Neural crest cell (in vitro differentiated cells): ENCODE results near the gene PRR5L. TPM values are rescaled to one million over a fixed set of nuclear protein-coding genes. Genes with fewer than 3 reads are reported as not detected.
A peak's percentile ranks its signal among the peaks of the same experiment; 100 is the strongest.

Experiments used
- DNase-seq: peaks from one replicate; pipeline ENCODE4 v3.0.0; 2021; ENCODE audit warnings: low read depth, mixed read lengths, low spot score
- H3K27ac Mint-ChIP-seq: one replicate; pipeline ENCODE4 v1.8.0; 2021; ENCODE audit warnings: mild to moderate bottlenecking, mixed read lengths; ENCODE audit not compliant: unreplicated experiment
- H3K27me3 Mint-ChIP-seq: 2 replicates; pipeline ENCODE4 v1.8.0; 2021; ENCODE audit warnings: low read depth, mild to moderate bottlenecking, mixed read lengths
- H3K36me3 Mint-ChIP-seq: 2 replicates; pipeline ENCODE4 v1.8.0; 2021; ENCODE audit warnings: low read depth, mild to moderate bottlenecking, mixed read lengths
- H3K4me1 Mint-ChIP-seq: 2 replicates; pipeline ENCODE4 v1.8.0; 2021; ENCODE audit warnings: mixed read lengths
- H3K4me3 Mint-ChIP-seq: one replicate; pipeline ENCODE4 v1.8.0; 2021; ENCODE audit warnings: mild to moderate bottlenecking, mixed read lengths
- H3K9me3 Mint-ChIP-seq: 2 replicates; pipeline ENCODE4 v1.8.0; 2021; ENCODE audit warnings: mixed read lengths
- total RNA-seq: library from RNA; stranded (reverse); gene quantifications from 2 replicates; pipeline ENCODE4 v1.2.1, GENCODE V29; 2021
- TF ChIP-seq, protein P1 (sequence below): fragments of 200-600 bp; sonication (generic); conservative IDR thresholded peaks from 2 replicates; pipeline ENCODE4 v1.5.0; 2021; ENCODE audit warnings: antibody characterized with exemption, mild to moderate bottlenecking

The PRR5L gene
- total RNA-seq, 1 donor from 2014 or later: 6.6 TPM

DNA sequence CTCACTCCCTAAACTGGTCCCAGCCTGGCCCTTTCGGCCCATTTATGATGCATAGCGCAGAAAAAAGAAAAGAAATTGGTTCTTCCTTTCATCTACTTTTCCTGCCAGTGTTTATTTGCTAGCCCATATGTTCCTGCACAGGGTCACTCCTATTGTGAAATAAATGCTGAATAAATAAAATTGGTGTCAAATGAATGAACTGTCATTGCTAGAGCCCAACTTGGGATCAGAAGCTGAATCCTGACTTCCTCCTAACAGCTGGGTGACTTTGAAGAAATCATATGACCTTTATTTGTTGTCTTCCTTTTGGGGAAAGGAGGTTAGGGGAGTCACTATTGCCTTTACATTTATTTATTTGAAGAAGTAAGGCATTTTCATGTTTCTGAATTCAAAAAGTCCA lies 92.0 kb downstream of the PRR5L start:
- TF ChIP-seq, protein P1, sequence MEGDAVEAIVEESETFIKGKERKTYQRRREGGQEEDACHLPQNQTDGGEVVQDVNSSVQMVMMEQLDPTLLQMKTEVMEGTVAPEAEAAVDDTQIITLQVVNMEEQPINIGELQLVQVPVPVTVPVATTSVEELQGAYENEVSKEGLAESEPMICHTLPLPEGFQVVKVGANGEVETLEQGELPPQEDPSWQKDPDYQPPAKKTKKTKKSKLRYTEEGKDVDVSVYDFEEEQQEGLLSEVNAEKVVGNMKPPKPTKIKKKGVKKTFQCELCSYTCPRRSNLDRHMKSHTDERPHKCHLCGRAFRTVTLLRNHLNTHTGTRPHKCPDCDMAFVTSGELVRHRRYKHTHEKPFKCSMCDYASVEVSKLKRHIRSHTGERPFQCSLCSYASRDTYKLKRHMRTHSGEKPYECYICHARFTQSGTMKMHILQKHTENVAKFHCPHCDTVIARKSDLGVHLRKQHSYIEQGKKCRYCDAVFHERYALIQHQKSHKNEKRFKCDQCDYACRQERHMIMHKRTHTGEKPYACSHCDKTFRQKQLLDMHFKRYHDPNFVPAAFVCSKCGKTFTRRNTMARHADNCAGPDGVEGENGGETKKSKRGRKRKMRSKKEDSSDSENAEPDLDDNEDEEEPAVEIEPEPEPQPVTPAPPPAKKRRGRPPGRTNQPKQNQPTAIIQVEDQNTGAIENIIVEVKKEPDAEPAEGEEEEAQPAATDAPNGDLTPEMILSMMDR: no peak
- peaks cover 66% of the 10 kb centered on the region for H3K4me1 Mint-ChIP-seq
- no peaks in the 10 kb centered on the region for H3K36me3 Mint-ChIP-seq
- no peak overlapping the region for H3K27ac Mint-ChIP-seq
- peaks cover 2% of the 10 kb centered on the region for H3K9me3 Mint-ChIP-seq
- H3K27me3 Mint-ChIP-seq: no peaks in the 10 kb centered on the region
- DNase-seq: no peak
- H3K4me3 Mint-ChIP-seq: no peak overlapping the region

GRCh38 chr11:36388951-36389350 lies 92.9 kb downstream of the PRR5L start:
- Mint-ChIP-seq H3K27me3 (no peaks in the 10 kb centered on the region), H3K36me3 (no peaks in the 10 kb centered on the region), H3K4me3 (peak overlapping the region; percentile 18), H3K27ac (no peak overlapping the region), H3K9me3 (peaks cover 2% of the 10 kb centered on the region), H3K4me1 (peaks cover 66% of the 10 kb centered on the region)
- DNase-seq: no peak
- TF ChIP-seq, protein P1: no peak

DNA sequence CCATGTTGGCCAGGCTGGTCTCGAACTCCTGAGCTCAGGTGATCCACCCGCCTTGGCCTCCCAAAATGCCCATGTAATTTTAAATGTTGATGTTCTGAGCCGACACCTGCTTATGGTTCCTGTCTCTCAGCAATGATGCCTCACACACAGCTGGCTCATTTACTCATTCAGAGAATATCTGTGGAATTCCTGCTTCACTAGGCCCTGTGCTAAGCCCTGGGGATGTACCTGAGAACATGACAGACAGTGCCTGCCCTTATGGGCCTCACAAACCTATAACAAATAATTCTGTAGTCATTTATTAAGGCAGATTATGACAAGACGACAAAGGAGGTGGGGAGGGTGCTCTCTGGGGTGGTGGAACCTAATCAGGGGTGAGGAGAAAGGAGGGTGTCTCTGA lies 93.7 kb downstream of the PRR5L start:
- no peaks in the 10 kb centered on the region for H3K27me3 Mint-ChIP-seq
- H3K27ac Mint-ChIP-seq: no peak overlapping the region
- no peak overlapping the region for H3K4me3 Mint-ChIP-seq
- no peak for DNase-seq
- peaks cover 2% of the 10 kb centered on the region for H3K9me3 Mint-ChIP-seq
- TF ChIP-seq, protein P1: no peak
- peaks cover 63% of the 10 kb centered on the region for H3K4me1 Mint-ChIP-seq
- H3K36me3 Mint-ChIP-seq: no peaks in the 10 kb centered on the region

DNA sequence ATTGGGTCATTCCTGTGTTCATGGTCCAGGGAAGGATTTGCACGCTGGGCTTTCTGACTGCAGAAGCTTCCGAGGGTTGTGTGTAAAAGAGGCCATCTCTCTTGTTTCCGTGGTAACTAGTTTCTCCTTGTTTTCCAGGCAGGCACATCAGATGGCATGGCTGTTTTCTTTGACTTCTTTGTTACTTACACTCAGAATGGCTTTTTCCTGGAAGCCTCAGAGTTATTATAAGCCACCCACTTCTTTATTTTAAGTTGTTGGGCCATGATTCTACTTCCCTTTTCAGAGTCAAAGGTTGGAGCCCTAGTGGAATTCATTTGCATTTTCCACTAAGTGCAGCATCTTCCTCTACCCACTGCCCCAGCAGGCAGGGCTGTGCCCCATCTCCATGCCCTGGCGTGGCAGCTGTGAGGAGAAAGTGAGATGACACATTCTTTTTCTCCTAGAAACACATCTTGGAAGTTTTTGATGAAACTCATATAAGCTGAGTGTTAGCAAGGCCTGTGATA lies 94.9 kb downstream of the PRR5L start:
- TF ChIP-seq, protein P1: no peak
- Mint-ChIP-seq H3K36me3 (no peaks in the 10 kb centered on the region), H3K27me3 (no peaks in the 10 kb centered on the region), H3K4me1 (peaks cover 51% of the 10 kb centered on the region), H3K4me3 (peak overlapping the region; percentile 58), H3K9me3 (peaks cover 2% of the 10 kb centered on the region), H3K27ac (peak overlapping the region; percentile 60)
- DNase-seq: no peak

DNA sequence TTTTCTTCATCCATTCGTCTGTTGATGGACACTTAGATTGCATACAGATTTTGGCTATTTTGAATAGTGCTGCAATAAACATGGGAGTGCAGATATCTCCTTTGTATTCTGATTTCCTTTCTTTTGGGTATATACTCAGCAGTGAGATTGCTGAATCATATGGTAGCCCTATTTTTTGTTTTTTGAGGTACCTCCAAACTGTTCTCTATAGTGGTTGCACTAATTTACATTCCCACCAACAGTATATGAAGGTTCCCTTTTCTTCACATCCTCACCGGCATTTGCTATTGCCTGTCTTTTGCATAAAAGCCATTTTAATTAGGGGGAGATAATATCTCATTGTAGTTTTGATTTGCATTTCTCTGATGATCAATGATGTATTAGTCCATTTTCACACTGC lies 96.1 kb downstream of the PRR5L start:
- Mint-ChIP-seq H3K4me1 (peaks cover 39% of the 10 kb centered on the region), H3K27ac (no peak overlapping the region), H3K9me3 (peaks cover 2% of the 10 kb centered on the region), H3K4me3 (no peak overlapping the region), H3K27me3 (no peaks in the 10 kb centered on the region), H3K36me3 (no peaks in the 10 kb centered on the region)
- no peak for DNase-seq
- TF ChIP-seq, protein P1: no peak
